ENCODE results near the gene PARVA.

The PARVA gene

DNA sequence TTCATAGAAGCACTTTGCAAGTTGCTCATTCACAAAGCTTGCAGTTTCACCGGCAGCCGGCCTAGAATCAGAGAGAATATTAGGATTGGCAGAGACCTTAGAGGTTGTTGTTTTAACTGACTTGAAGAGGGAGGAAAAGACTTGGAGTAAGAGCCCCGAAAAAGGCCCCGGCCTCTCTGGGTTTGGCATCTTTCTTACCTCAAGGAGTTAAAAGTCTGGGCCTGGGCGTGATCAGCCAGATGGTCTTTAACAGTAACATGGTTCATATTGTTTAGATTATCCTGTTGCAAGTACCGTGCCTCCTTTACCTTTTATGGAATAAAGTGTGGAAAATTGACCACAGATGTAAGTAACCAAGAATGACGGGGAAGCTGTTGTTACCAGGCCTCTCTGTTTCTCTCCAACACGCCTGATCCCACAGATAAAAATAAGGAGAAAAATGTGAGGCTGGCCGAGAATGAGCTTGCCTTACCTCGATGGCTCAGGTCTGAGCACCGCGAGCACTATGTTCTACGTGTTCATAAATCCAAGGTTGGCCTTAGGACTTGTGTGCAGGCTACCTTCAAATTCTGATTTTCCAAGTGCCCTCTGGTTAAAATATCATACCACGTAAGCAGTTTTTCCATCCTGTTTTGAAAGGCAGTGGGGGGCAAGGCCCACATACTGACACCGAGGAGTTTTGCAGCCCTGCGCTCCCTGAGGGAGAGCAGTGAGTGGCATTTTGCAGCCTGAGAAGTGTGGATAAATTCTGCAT, 56.4 kb downstream of the PARVA start:
- DNase-seq: no peak

DNA sequence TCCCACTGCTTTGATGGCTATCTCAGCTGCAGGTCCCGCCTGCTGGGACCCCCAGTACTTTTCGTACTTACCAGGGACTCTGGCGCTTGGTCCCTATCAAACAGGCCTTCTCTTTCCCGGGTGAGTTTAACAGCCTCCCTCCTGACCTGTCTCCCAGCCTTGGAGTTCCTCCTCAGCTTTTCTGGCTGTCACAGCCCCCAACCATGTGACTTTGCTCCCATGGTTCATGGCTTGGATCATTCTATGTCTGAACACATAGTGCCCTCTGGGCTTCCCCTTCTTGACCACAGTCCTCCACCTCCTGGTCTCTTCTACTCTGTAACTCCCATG, 56.9 kb downstream of the PARVA start:
- DNase-seq: no peak

- no peak for DNase-seq
Measured at GRCh38 chr11:12435264-12435663, 57.9 kb downstream of the PARVA start.

GRCh38 chr11:12436266-12436665, 58.9 kb downstream of the PARVA start:
- DNase-seq: no peak

- no peak for DNase-seq
Measured at GRCh38 chr11:12438291-12438690, 60.9 kb downstream of the PARVA start.

DNA sequence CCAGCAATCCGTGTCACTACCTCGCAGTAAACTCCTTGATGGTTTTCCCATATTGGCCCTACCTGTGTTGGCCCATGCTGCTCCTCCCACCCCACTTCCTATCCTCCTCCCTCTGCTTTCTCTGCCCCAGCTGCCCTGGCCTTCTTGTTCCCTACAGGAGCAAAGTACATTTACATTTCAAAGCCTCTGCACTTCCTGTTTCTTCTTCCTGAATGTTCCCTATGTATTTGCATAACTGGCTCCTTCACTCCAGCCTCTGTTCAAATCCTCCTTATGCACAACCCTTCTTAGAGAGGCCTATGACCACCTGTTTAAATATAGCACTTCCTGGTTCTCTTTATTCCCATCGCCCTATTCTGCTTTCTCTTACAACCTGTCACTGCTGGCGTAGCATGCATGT, 62.2 kb downstream of the PARVA start:
- no peak for DNase-seq

- DNase-seq: no peak
Measured at GRCh38 chr11:12440565-12440964, 63.2 kb downstream of the PARVA start.

DNA sequence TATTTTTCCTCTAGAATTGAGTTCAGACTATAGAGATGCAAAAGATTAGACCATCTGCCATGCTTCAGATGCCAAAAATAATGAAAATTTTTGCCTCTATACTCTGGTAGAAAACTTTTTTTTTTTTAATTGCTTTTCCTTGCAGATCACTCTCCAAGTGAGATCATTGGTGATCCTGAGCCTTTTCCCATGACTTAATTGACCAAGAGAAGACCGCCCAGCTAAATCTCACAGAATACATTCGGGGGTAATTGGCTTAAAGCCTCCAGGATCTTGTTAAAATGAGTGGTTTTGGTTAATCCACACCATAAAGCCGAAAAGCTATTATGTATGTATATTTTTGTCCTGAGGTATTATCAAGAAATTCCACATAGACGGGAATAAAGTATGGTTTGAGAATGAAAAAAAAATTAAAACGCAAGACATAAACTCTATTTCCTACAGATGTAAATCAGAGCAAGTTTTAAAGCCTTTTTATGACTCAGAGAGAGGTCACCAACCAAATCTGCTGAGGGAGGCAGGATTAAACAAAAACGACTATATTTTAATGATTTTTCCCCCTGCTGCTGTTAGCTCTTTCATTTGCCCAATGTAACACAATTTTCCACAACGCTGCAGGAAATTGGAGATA, 64.0 kb downstream of the PARVA start:
- DNase-seq: no peak

GRCh38 chr11:12444601-12445000, 67.2 kb downstream of the PARVA start:
- no peak for DNase-seq

DNA sequence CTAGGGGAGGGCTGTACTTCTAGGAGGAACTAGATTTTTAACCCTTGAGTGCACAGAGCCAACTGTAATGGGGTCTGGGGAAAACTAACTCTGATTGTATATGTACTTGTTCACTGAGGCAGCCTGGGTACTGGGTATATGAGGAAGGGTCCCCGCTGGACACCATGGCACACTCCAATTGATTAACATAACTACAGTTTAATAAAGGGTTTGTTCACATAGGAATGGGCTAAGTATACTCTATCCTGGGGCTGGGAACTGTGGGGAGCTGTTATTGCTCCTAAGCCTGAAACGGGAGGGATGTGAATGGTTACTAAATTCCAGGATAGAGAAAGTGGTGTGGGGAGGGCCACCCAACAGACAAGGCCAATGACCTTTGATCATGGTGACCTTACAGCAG, 67.6 kb downstream of the PARVA start:
- DNase-seq: no peak

DNA sequence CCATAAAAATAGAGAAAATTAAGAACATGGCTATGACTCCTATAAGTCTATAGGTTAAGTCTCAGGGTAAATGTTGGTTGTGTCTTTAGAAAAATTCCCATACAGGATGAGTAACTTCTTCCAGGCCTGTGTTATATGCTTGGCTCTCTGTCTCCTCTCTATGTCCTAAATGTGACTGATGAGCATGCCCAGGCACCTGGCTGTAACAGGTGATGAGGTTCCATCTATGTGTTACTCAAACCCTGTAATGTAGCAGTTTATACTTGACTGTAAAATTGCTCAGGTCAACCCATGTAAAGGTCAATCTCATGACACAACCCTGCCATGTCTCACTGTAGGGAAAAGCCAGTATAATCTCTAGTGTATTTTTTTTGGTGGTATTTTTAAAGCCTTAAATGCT, 69.5 kb downstream of the PARVA start:
- no peak for DNase-seq

DNA sequence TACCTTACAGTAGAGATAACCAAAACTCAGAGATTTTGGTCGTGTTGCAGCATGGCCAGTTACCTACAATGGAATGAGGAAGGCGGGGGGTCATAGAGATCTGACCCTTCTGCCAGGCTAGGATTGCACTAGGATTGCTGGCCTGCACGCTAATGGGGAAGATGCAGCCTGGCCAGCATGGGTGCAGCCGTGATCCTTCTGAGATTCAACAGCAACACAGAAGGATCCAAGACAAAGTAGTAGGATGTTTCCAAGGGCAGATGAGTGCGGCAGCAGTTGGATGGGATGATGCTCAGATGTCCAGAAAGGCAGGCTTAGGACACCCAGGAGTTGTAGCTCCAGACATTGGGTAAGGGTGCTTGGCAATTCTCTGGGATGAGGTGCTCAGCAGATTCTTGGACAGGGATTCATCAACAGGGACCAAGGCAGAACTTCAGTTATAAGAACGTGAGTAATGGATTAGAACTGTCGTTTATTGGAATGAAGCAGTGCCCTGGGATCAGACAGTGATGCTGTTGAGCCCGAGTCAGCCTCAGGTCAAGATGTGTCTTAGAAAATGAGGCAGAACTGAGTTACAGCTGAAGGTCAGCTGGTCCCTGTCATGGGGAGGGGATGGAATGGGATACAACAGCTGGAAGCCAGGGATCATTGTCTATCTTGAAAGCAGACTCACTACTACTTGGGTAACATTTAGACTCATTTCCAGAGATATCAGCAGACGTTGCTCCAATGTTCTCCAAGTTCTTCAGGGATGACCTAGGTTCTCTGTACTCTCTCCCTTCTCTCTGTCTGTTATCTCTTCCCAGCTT, 71.0 kb downstream of the PARVA start:
- DNase-seq: no peak

DNA sequence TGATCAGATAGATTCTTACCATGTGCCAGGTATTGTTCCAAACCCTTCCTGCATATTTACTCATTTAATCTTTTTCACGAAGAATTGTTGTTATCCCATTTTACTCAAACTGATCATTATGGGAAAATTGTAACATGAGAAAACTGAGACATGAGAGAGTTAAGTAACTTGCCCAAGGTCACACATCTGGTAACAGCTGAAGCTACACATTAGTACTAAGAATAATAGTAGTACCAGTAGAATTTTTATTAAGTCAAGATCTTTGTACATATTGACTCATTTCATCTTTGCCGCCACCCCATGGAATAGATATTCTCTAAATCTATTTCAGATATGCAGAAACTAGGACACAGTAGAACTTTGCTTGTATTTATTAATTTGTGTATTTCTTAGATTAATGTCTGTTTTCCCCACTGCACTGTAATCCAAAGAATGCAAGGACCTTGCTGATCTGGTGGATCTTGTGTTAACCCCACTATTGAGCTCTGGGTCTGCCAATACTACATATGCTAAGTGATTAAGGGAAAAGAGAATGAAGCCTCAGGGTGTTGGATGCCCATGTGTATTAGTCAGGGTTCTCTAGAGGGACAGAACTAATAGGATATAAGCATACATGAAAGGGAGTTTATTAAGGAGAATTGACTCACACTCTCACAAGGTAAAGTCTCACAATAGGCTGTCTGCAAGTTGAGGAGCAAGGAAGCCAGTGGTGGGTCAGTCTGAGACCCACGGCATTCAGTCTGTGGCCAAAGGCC, 72.8 kb downstream of the PARVA start:
- no peak for DNase-seq

GRCh38 chr11:12451179-12451814, 73.9 kb downstream of the PARVA start:
- no peak for DNase-seq

- no peak for DNase-seq
Measured at GRCh38 chr11:12453243-12453642, 75.9 kb downstream of the PARVA start.

GRCh38 chr11:12454782-12455181, 77.4 kb downstream of the PARVA start:
- no peak for DNase-seq

DNA sequence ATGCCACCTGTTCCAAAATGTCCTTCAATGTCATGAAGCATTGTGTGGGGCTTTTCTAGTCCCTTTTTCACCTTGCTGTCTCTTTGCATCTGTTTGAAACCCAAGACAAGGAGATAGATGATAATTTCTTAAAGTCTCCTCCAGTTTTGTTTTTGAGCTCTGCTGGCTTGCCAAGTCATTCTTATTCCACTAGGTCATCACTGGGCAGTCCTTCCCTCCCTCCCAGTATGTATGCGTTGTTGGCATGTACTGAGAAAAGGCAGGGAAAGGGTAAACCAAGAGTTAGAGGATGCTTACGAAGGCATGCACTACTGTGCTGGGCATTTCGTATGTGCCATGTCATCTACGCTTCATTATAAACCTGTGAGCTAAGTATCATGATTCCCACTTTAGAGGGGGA, 78.6 kb downstream of the PARVA start:
- no peak for DNase-seq

DNA sequence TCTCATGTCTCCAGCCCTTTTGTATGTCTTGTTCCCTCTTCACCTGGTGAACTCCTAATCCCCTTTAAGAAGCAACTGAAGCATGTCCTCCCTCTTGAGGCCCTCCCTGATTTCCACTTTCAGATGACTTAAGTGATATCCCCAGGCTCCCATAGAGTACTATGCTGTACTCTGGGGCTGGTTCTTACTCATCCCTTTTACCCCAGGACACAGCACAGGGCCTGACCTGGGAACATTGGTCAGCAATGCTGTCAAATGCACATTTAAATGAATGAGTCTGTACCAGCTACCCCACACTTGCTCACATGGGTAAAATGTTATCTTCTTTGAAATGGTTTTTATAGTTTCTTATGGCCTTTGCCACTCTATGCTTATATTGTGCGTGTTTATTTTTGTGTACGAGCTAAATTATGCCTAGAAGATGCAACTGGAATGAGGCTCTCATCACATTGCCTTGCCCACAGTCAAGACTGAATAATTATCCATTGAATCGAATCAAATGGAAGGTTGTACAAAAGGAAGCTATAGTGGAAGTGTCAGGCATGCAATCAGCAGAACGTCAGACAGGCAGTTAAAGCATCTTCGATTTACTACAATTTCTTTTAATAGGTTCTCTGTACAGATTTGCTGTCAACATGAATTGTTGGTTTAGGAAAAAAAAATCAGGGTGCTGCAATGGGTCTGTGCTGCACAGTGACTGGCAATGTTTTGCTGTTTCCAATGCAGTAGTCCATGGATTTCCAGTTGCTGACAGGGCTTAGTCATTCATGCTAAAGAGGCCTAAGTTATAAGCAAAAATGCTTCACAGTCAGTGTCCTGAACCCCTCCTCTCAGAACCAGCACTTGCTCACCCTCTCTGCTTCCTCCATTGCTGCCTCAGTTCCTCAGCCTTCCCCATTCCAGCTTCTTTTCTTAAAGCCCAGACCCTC, 79.5 kb downstream of the PARVA start:
- DNase-seq: no peak

DNA sequence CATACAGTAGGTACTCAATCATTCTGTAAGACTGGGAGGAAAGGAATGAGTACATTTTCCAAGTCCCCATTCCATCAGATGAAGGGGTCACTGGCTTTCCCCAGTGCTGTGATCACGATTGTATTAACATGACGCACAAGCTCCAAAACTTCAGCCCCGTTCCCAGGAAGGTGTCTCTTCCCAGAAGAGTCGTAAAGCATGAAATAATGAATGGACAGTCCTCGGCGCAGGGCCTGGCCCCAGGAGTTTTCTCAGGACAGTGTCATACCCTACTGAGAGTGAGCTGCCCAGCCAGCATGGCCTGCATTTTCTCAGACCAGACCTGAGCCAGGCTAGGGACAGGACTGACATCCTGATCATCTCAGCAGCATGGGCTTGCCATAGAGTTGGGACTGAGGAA, 80.7 kb downstream of the PARVA start:
- DNase-seq: no peak

DNA sequence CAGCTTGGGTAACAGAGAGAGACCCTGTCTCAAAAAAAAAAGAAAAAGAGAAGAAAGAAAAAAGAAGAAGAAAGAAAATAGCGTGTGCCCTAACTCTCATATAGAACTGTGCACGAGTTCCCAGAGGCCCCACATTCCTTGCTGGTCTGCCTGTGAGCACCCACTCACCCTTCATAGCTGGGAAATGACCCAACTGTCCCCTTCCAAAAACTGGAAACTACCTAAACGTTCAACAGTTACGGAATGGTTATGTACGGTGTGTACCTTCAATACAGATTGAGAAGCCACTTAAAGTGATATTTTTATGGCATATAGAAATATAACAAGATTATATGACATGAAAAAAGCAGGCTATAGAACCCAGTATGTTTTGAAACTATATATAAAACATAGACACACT, 82.0 kb downstream of the PARVA start:
- no peak for DNase-seq

- DNase-seq: no peak
Measured at GRCh38 chr11:12459865-12460444, 82.6 kb downstream of the PARVA start.
